Measurements from ENCODE around the gene UBXN4.

DNA sequence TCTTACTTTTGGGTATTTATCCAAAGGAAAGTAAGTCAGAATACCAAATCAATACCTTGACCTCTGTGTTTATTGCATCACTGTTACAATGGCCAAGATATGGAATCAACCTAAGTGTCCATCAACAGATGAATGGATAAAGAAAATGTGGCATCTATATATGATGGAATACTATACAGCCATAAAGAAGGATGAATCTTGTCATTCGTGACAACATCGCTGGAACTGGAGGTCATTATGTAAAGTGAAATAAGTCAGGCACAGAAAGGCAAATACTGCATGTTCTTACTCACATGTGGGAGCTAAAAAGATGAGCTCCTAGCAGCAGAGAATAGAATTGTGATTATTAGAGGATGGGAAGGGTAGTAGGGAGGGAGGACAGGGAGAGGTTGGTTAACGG lies 60.7 kb downstream of the UBXN4 start:
- TF ChIP-seq CTCF (IDR thresholded peaks at IDR 0.05) (no peak), POLR2AphosphoS5 (IDR thresholded peaks at IDR 0.05) (no peak), EP300 (IDR thresholded peaks at IDR 0.05; ENCODE audit: low read depth) (no peak)
